Gastroesophageal sphincter (tissue), 4 donors: ENCODE results near the gene PRR13. TPM values are rescaled to one million over a fixed set of nuclear protein-coding genes. Genes with fewer than 3 reads are reported as not detected.
"Not testable (repeated sequence)": the region's sequence is repeated elsewhere in the genome, so short reads cannot be mapped to it uniquely, and the experiment has no call there.

Source experiments
- ATAC-seq: fragments of 150-250 bp; one replicate; pipeline ENCODE4 v1.9.1; 2016; ENCODE audit warnings: mild to moderate bottlenecking, moderate library complexity
- H3K27ac ChIP-seq, 4 donors: fragments of 200-600 bp; sonication (generic) in 3 of 4; 1 replicate in 3 of 4; 2 replicates in 1 of 4; pipeline ENCODE4 v1.5.1; 2016 to 2019
- H3K27me3 ChIP-seq: fragments of 200-600 bp; sonication (generic); one replicate; pipeline ENCODE4 v1.5.1; 2019
- H3K36me3 ChIP-seq, 2 donors: fragments of 200-600 bp; sonication (generic); one replicate each; pipeline ENCODE4 v1.5.1; 2019; ENCODE audit warnings: control low read depth in 1 of 2
- H3K4me1 ChIP-seq, 3 donors: fragments of 200-600 bp; sonication (generic); 1 replicate in 2 of 3; 2 replicates in 1 of 3; pipeline ENCODE4 v1.5.1; 2016 to 2019; ENCODE audit warnings: control low read depth in 2 of 3
- H3K4me3 ChIP-seq, 2 donors: fragments of 200-600 bp; sonication (generic); one replicate each; pipeline ENCODE4 v1.5.1; 2019; ENCODE audit warnings: mild to moderate bottlenecking in 1 of 2, moderate library complexity in 1 of 2
- H3K9me3 ChIP-seq, 3 donors: fragments of 200-600 bp; sonication (generic); one replicate each; pipeline ENCODE4 v1.5.1; 2017 to 2019; ENCODE audit warnings: control low read depth in 2 of 3
- EP300 ChIP-seq: sonication (generic); formaldehyde crosslinking; IDR thresholded peaks from one replicate; pipeline ENCODE4 v1.6.1; 2017; ENCODE audit warnings: antibody characterized with exemption, mild to moderate bottlenecking
- POLR2A ChIP-seq, 2 donors: fragments of 450-650 bp; IDR thresholded peaks; one replicate each; pipeline ENCODE4 v1.6.1; 2017; ENCODE audit warnings: antibody characterized with exemption in 2 of 2, mild to moderate bottlenecking in 2 of 2, moderate library complexity in 1 of 2
- POLR2AphosphoS5 ChIP-seq: sonication (generic); formaldehyde crosslinking; IDR thresholded peaks from one replicate; pipeline ENCODE4 v1.6.1; 2017; ENCODE audit warnings: antibody characterized with exemption
- WGBS, 2 donors: methylation state at CpG; one replicate each; pipeline ENCODE4 v1.1.5; 2018; ENCODE audit warnings: low coverage in 1 of 2; 5-methylcytosine and 5-hydroxymethylcytosine counted together
- total RNA-seq, 4 donors: library from RNA; depleted of rRNA; stranded (reverse); fragments of >200 nt; gene quantifications; one replicate each; pipeline ENCODE4 v1.1.0, GENCODE V29; 2016
- TF ChIP-seq, protein P1 (sequence below), 4 experiments: fragments of 200-600 bp in 2 of 4; fragments of 450-650 bp in 2 of 4; sonication (generic) in 1 of 4; IDR thresholded peaks; one replicate each; pipeline ENCODE4 v1.5.1; 2017 to 2019; ENCODE audit warnings: antibody characterized with exemption in 4 of 4, mild to moderate bottlenecking in 2 of 4, moderate library complexity in 2 of 4

PRR13 gene, protein sequence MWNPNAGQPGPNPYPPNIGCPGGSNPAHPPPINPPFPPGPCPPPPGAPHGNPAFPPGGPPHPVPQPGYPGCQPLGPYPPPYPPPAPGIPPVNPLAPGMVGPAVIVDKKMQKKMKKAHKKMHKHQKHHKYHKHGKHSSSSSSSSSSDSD
- 10 to 100 TPM; 54.2 to 73.2 (median 69.6) TPM for total RNA-seq

DNA sequence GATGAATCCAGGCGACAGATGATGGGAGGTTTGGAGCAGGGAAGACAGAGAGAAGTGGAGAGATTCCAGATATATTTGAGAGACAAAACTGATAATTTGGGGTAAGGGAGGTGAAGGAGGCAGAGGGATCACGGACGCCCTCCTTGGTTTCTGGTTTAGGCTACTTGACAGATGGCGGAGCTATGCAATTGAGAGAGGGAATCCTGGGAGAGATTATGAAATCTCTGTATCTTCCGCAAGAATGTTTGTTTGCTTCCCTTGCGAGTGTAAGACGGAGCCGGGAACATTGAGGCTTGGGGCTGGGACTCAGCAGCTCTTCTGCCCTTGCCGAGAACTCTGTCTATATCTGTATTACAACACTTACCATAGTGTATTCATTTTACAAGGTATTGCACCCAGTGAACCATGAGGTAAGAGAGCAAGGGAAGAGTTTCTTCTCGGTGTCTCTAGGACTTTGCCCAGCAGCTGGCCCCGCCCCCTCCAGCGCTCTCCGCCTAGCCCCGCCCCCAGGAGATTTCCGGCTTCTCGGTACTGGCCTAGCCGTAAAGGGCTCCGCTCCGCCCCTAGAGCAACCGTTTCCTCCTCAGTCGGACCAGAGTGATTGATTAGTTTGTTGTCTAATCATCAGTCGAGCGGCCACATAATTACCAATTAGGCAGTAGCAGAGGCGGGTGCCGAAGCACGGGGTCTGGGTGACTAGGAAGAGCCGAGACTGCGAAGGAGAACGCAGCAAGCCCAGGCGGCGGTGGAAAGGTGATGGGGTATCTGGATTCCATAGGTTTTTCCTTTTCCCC lies at the start of gene PRR13:
TSS of gene PRR13 (plus strand) at position 695 of the 794 bp plus-strand sequence. CDS start 981 bp downstream, outside the sequence.
- peaks cover 0 to 47% (median 11%) of the 10 kb centered on the region in 3 donors for H3K4me1 ChIP-seq
- peaks cover 0 to 28% of the 10 kb centered on the region in 2 donors for H3K36me3 ChIP-seq
- no peaks in the 10 kb centered on the region for H3K27me3 ChIP-seq
- TF ChIP-seq, protein P1, sequence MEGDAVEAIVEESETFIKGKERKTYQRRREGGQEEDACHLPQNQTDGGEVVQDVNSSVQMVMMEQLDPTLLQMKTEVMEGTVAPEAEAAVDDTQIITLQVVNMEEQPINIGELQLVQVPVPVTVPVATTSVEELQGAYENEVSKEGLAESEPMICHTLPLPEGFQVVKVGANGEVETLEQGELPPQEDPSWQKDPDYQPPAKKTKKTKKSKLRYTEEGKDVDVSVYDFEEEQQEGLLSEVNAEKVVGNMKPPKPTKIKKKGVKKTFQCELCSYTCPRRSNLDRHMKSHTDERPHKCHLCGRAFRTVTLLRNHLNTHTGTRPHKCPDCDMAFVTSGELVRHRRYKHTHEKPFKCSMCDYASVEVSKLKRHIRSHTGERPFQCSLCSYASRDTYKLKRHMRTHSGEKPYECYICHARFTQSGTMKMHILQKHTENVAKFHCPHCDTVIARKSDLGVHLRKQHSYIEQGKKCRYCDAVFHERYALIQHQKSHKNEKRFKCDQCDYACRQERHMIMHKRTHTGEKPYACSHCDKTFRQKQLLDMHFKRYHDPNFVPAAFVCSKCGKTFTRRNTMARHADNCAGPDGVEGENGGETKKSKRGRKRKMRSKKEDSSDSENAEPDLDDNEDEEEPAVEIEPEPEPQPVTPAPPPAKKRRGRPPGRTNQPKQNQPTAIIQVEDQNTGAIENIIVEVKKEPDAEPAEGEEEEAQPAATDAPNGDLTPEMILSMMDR (IDR thresholded peaks at IDR 0.05): no peak
- TF ChIP-seq POLR2AphosphoS5 (peak; percentile 99), POLR2A (IDR thresholded peaks at IDR 0.05) (peak; percentile 86 to 93)
- WGBS, 2 donors: 1 to 3% methylated on average over 15 to 20 of the region's 31 CpGs
- H3K27ac ChIP-seq: peak within 1 kb of the TSS; percentile 83 to 91 (median 87)
- peak; percentile 99 for ATAC-seq
- peak within 1 kb of the TSS; percentile 59 to 77 for H3K4me3 ChIP-seq
- H3K9me3 ChIP-seq: no peaks in the 10 kb centered on the region

DNA sequence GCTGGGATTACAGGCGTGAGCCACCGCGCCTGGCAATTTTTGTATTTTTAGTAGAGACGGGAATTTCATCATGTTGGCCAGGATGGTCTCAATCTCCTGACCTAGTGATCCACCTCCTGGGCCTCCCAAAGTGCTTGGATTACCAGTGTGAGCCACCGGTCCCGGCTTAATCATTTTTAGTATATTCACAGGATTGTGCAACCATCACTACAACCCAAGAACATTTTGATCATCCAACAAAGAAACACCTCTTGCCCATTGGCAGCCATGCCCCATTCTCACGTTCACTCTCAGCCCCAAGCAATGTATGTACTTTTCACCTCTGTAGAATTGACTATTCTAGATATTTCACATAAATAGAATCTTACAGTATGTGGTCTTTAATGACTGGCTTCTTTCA lies 41.6 kb upstream of the PRR13 start:
- no peak for ATAC-seq
- WGBS, 2 donors: 87 to 98% methylated on average over 2 to 7 of the region's 7 CpGs
- H3K4me3 ChIP-seq: no peak overlapping the region

DNA sequence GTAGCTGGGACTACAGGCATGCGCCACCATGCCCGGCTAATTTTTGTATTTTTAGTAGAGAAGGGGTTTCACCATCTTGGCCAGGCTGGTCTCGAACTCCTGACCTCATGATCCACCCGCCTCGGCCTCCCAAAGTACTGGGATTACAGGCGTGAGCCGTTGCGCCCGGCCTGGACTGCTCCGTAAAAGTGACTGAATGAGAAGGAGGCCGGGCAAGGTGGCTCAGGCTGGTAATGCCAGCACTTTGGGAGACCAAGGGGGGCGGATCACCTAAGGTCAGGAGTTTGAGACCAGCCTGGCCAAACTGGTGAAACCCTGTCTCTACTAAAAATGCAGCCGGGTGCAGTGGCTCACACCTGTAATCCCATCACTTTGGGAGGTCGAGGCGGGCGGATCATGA lies 39.2 kb upstream of the PRR13 start:
- WGBS, 2 donors: 93 to 100% methylated on average over 4 to 8 of the region's 16 CpGs
- not testable (repeated sequence) for H3K27me3 ChIP-seq, H3K4me3 ChIP-seq, H3K27ac ChIP-seq, H3K9me3 ChIP-seq, ATAC-seq
- H3K4me1 ChIP-seq: peaks cover 0 to 41% (median 0%) of the 10 kb centered on the region in 3 donors
- H3K36me3 ChIP-seq: peaks cover 0 to 41% of the 10 kb centered on the region in 2 donors

More for the DNA sequence above, 41.6 kb upstream of the PRR13 start:
- Histone ChIP-seq H3K9me3 (no peaks in the 10 kb centered on the region), H3K27me3 (no peaks in the 10 kb centered on the region), H3K36me3 (peaks cover 0 to 27% of the 10 kb centered on the region in 2 donors), H3K4me1 (peaks cover 0 to 52% (median 2%) of the 10 kb centered on the region in 3 donors), H3K27ac (no peak overlapping the region)
- TF ChIP-seq, protein P1 (IDR thresholded peaks at IDR 0.05): no peak

GRCh38 chr12:53402871-53403270 lies 38.7 kb upstream of the PRR13 start:
- H3K27me3 ChIP-seq: no peaks in the 10 kb centered on the region
- H3K9me3 ChIP-seq: no peaks in the 10 kb centered on the region
- peaks cover 0 to 46% of the 10 kb centered on the region in 2 donors for H3K36me3 ChIP-seq
- H3K27ac ChIP-seq: no peak overlapping the region
- no peak for TF ChIP-seq POLR2AphosphoS5
- TF ChIP-seq, protein P1 (IDR thresholded peaks at IDR 0.05): no peak
- TF ChIP-seq EP300: no peak
- TF ChIP-seq POLR2A (IDR thresholded peaks at IDR 0.05): no peak
- H3K4me3 ChIP-seq: no peak overlapping the region
- WGBS, 2 donors: 48 to 58% methylated on average over 3 to 7 of the region's 7 CpGs
- no peak for ATAC-seq
- peaks cover 0 to 36% (median 0%) of the 10 kb centered on the region in 3 donors for H3K4me1 ChIP-seq

- H3K9me3 ChIP-seq: no peaks in the 10 kb centered on the region
- no peak overlapping the region for H3K27ac ChIP-seq
- H3K4me3 ChIP-seq: no peak overlapping the region
- ATAC-seq: no peak
- peaks cover 0 to 67% of the 10 kb centered on the region in 2 donors for H3K36me3 ChIP-seq
- H3K4me1 ChIP-seq: peaks cover 0 to 46% (median 17%) of the 10 kb centered on the region in 3 donors
- 100% methylated on average over 2 of the region's 5 CpGs; no CpG with 5 or more reads in 1 of the 2 donors for WGBS, 2 donors
- H3K27me3 ChIP-seq: no peaks in the 10 kb centered on the region
- no peak for TF ChIP-seq EP300
Measured at GRCh38 chr12:53410951-53411350, 30.6 kb upstream of the PRR13 start.
